G401 (cell line): ENCODE measurements around the gene PVR. TPM values are rescaled to one million over a fixed set of nuclear protein-coding genes. Genes with fewer than 3 reads are reported as not detected.
A peak's percentile ranks its signal among the peaks of the same experiment; 100 is the strongest.
"Not testable (repeated sequence)": the region's sequence is repeated elsewhere in the genome, so short reads cannot be mapped to it uniquely, and the experiment has no call there.

Source experiments
- DNase-seq: peaks from one replicate; pipeline ENCODE4 v3.0.0-alpha.2; 2015; ENCODE audit warnings: low spot score
- in situ Hi-C: cut with HindIII; loops from 2 replicates; pipeline ENCODE4 v1.10.0; 2016; ENCODE audit warnings: low sequenced_read_pairs, mixed read lengths
- total RNA-seq: library from RNA; depleted of rRNA; stranded (reverse); fragments of >200 nt; shearing (Covaris generic); gene quantifications from 2 replicates; pipeline ENCODE4 v1.2.3, GENCODE V29; 2014; rRNA removed

PVR gene
- total RNA-seq, 1 experiment from 2014 or later = 43.1 TPM

DNA sequence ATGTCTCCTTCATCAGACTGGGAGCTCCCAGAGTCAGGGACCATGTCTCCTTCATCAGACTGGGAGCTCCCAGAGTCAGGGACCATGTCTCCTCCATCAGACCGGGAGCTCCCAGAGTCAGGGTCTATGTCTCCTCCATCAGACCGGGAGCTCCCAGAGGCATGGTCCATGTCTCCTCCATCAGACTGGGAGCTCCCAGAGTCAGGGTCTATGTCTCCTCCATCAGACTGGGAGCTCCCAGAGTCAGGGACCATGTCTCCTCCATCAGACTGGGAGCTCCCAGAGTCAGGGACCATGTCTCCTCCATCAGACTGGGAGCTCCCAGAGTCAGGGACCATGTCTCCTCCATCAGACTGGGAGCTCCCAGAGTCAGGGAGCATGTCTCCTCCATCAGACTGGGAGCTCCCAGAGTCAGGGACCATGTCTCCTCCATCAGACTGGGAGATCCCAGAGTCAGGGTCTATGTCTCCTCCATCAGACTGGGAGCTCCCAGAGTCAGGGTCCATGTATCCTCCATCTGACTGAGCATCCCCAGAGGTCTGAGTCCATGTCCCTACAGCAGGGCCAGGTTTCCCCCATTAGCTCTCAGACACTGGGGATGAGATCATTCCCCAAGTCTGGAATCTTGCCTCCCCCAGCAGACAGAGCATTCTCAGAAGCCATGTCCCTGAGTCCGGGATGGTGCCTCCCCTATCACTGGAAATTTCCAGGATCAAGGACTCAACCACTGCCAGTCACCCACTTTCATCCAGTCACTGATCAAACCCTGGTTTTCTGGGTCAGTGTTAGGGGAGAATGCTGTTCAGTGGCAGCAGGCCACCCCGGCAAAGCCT lies 65.9 kb downstream of the PVR start:
- not testable (repeated sequence) for DNase-seq
- in situ Hi-C loops = loop anchor here (25.0 kb wide), 1 partner anchor 128 kb away; the partner anchor contains the start of gene NECTIN2

DNA sequence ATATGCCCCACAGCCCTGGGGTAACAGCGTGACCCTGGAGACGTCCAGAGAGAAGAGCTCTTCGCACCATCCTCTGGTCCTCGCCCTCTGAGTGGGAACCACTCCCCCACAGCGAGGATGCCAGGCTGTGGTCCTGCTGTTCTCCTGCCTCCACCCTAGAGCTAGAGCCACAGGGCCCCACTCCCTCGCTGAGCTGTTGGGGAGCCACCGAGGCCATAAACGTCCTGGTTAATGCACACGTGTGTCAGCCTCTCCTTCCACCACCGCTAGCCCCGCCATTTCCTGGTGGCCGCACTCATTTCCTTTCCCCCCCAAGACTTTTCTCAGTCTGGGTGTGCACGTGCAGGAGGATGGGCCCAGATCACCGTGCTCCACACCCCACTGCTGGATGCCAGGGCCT lies 66.8 kb downstream of the PVR start:
- DNase-seq = no peak
- in situ Hi-C loops = loop anchor here (25.0 kb wide), 1 partner anchor 127 kb away; the partner anchor contains the start of gene NECTIN2

DNA sequence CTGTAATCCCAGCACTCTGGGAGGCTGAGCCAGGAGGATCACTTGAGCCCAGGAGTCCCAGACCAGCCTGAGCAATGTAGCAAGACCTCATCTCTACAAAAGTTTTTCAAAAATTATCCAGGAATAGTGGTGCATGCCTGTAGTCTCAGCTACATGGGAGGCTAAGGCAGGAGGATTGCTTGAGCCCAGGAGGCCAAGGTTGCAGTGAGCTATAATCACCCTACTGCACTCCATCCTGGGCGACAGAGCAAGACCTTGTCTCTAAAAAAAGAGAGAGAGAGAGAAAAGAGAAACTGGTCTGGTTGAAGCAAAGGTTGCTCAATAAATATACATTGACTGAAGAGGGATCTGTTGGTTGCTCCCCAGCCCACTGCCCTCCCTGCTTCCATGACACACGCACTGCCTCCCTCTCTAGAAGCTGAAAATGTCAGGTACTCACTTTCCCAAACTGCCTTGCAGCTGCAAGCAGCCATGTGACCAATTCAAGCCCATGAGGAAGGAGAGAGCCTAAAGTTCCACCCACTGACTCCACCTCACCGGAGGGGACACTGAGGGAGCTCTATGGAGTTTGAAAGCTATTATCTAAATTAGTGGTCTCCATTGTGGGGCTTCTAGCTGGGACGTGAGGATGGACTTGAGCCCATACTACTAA lies 69.3 kb downstream of the PVR start:
- DNase-seq = peak; percentile 5
- in situ Hi-C loops = loop anchor here (25.0 kb wide), 1 partner anchor 124 kb away; the partner anchor contains the start of gene NECTIN2

Other genes starting within 250 kb of the PVR start
- gene ZNF285, start 242.3 kb upstream of the PVR start, total RNA-seq = 0.24 and 0.31 TPM in 2 replicates
- gene ZNF229, start 195.4 kb upstream of the PVR start, total RNA-seq = 0.80 and 1.0 TPM in 2 replicates
- 8.0 and 15.0 TPM in 2 replicates for gene ZNF180, start 143.4 kb upstream of the PVR start, total RNA-seq
- not detected in 2 replicates for gene CEACAM20, start 114.2 kb upstream of the PVR start, total RNA-seq
- not detected in 2 replicates for gene IGSF23, start 30.3 kb upstream of the PVR start, total RNA-seq
- 0.78 TPM in 1 of 2 replicates, not detected in the other for gene CEACAM19, start 27.6 kb downstream of the PVR start, total RNA-seq
- gene CEACAM16, start 55.2 kb downstream of the PVR start, total RNA-seq = not detected in 2 replicates
- gene BCL3, start 104.8 kb downstream of the PVR start, total RNA-seq = 6.6 and 9.1 TPM in 2 replicates
- not detected in 2 replicates for gene CBLC, start 134.0 kb downstream of the PVR start, total RNA-seq
- 28.5 and 28.9 TPM in 2 replicates for gene BCAM, start 165.2 kb downstream of the PVR start, total RNA-seq
- 126 and 154 TPM in 2 replicates for gene NECTIN2, start 202.4 kb downstream of the PVR start, total RNA-seq
- gene TOMM40, start 247.3 kb downstream of the PVR start, total RNA-seq = 226 and 256 TPM in 2 replicates